Upper lobe of left lung (tissue), 4 donors: Measurements from ENCODE around the gene EYS.

Source experiments
- POLR2A ChIP-seq, 4 donors: fragments of 450-650 bp; IDR thresholded peaks; one replicate each; pipeline ENCODE4 v1.5.1; 2016 to 2017; ENCODE audit warnings: antibody characterized with exemption in 4 of 4, mild to moderate bottlenecking in 2 of 4
- TF ChIP-seq, protein P1 (sequence below), 6 experiments: fragments of 450-650 bp in 4 of 6; fragments of 200-600 bp in 2 of 6; sonication (generic) in 2 of 6; IDR thresholded peaks; one replicate each; pipeline ENCODE4 v1.5.1; 2016 to 2019; ENCODE audit warnings: antibody characterized with exemption in 6 of 6

DNA sequence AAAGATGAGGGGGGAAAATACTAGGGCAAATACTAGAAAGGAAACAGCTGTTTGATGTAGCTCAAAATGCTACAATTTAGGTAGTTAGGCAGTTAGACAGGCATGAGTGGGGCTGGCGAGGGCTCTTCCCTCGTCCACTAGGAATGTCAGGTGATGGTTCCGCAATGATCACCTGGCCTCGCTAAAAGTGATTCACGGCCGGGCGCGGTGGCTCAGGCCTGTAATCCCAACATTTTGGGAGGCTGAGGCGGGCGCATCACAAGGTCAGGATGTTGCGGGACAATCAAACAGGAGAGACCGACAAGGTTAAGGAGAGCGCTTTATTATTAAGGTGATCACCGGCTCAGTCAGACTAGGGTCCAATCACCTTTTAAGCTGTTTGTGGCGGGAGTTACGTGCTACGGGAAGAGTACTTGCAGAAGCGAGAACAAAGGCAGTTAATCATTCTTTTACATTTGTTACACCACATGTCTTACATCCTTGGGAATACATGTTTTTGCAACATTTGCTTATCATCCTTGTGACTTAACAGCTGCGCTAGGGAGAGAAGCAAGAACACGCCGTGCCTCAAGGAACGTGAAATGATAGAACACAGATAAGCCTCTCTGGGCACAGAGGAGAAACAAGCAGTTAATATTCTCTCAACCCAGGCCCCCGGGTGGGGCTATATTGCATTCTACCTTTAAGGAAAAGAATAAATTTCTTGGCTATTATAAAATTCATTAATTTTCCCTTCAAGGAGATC, 1025.4 kb downstream of the EYS start:
- no peak for TF ChIP-seq POLR2A (IDR thresholded peaks at IDR 0.05)
- TF ChIP-seq, protein P1, sequence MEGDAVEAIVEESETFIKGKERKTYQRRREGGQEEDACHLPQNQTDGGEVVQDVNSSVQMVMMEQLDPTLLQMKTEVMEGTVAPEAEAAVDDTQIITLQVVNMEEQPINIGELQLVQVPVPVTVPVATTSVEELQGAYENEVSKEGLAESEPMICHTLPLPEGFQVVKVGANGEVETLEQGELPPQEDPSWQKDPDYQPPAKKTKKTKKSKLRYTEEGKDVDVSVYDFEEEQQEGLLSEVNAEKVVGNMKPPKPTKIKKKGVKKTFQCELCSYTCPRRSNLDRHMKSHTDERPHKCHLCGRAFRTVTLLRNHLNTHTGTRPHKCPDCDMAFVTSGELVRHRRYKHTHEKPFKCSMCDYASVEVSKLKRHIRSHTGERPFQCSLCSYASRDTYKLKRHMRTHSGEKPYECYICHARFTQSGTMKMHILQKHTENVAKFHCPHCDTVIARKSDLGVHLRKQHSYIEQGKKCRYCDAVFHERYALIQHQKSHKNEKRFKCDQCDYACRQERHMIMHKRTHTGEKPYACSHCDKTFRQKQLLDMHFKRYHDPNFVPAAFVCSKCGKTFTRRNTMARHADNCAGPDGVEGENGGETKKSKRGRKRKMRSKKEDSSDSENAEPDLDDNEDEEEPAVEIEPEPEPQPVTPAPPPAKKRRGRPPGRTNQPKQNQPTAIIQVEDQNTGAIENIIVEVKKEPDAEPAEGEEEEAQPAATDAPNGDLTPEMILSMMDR (IDR thresholded peaks at IDR 0.05): no peak
